ENCODE results near the gene CCDC91.

GRCh38 chr12:28258998-28259397 is 68.7 kb downstream of the CCDC91 start:
- TF ChIP-seq POLR2A (IDR thresholded peaks at IDR 0.05): no peak
- TF ChIP-seq CTCF (IDR thresholded peaks at IDR 0.05): no peak
